H1 (cell line): ENCODE data around the gene SPDYE3.

Experiments
- PHF8 ChIP-seq: fragments of 200-600 bp; sonication (generic); conservative IDR thresholded peaks from 2 replicates; pipeline ENCODE4 v1.7.1; 2012; ENCODE audit warnings: low read depth, mild to moderate bottlenecking, inconsistent platforms, low read length, moderate library complexity
- TF ChIP-seq, protein P1 (sequence below), 3 experiments: IDR thresholded peaks; 1 replicate in 2 of 3; 2 replicates in 1 of 3; pipeline versions ENCODE4 v1.5.1 to v1.6.1; 2011; ENCODE audit warnings: low read length in 3 of 3, mild to moderate bottlenecking in 3 of 3, inconsistent platforms in 2 of 3, low read depth in 1 of 3, moderate library complexity in 1 of 3; ENCODE audit not compliant: insufficient read depth in 1 of 3; ENCODE audit errors: control extremely low read depth in 1 of 3
- TF ChIP-seq, protein P2 (sequence below): IDR thresholded peaks from 2 replicates; pipeline ENCODE4 v1.6.1; 2012; ENCODE audit warnings: inconsistent platforms

DNA sequence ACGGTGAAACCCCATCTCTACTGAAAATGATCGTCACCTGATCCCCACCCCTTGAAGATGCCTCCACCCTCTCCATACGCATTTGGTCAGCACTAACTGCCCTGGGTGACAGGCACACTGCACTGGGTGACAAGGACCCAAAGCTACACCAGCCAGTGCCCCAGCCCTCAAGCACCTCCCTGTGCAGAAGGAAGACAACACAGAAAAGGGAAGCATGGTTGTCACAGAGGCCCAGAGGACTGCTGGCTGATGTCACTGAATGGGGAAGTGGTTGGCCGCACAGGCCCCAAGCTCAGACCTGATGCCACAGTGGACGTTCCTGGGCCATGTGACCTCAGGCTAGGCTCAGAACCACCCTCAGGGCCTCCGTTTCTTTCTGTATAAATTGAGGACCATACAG lies 61.6 kb downstream of the SPDYE3 start:
- TF ChIP-seq, protein P1, sequence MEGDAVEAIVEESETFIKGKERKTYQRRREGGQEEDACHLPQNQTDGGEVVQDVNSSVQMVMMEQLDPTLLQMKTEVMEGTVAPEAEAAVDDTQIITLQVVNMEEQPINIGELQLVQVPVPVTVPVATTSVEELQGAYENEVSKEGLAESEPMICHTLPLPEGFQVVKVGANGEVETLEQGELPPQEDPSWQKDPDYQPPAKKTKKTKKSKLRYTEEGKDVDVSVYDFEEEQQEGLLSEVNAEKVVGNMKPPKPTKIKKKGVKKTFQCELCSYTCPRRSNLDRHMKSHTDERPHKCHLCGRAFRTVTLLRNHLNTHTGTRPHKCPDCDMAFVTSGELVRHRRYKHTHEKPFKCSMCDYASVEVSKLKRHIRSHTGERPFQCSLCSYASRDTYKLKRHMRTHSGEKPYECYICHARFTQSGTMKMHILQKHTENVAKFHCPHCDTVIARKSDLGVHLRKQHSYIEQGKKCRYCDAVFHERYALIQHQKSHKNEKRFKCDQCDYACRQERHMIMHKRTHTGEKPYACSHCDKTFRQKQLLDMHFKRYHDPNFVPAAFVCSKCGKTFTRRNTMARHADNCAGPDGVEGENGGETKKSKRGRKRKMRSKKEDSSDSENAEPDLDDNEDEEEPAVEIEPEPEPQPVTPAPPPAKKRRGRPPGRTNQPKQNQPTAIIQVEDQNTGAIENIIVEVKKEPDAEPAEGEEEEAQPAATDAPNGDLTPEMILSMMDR (IDR thresholded peaks at IDR 0.05; ENCODE audit: control extremely low read depth in 1 of 3, insufficient read depth in 1 of 3, low read depth in 1 of 3, low read length in 3 of 3), result no peak
- no peak for TF ChIP-seq PHF8
- TF ChIP-seq, protein P2, sequence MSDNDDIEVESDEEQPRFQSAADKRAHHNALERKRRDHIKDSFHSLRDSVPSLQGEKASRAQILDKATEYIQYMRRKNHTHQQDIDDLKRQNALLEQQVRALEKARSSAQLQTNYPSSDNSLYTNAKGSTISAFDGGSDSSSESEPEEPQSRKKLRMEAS, result no peak
